A549 (cell line): ENCODE measurements around the gene ATXN7. TPM values are rescaled to one million over a fixed set of nuclear protein-coding genes. Genes with fewer than 3 reads are reported as not detected.
A peak's percentile ranks its signal among the peaks of the same experiment; 100 is the strongest.

Experiments used
- ATAC-seq, 2 experiments: fragments of 200-7000 bp in 1 of 2; fragments of >200 bp in 1 of 2; cut with Nextera tagmentation in 1 of 2; cut with Tn5 transposase in 1 of 2; 3 replicates each; pipeline versions ENCODE4 v1.8.0 to v1.9.1; 2018 to 2020; ENCODE audit warnings: mild to moderate bottlenecking in 1 of 2, moderate library complexity in 1 of 2
- CTCF ChIA-PET: fragments of 300-600 bp; sonication (Branson Sonifier 250); formaldehyde crosslinking; extraction: SDS; loops from one replicate; lab custom pipeline; 2021; ENCODE audit warnings: antibody characterized with exemption, inconsistent platforms; lab: Yijun Ruan, JAX
- POLR2A ChIA-PET: fragments of 350-600 bp; formaldehyde crosslinking; extraction: SDS; loops from one replicate; lab custom pipeline; 2021; ENCODE audit warnings: antibody characterized with exemption, inconsistent platforms; lab: Yijun Ruan, JAX
- DNase-seq, 2 experiments: peaks; one replicate each; pipeline versions ENCODE4 v3.0.0 to v3.0.0-alpha.2; 2011 to 2016; ENCODE audit warnings: low read depth in 1 of 2, low spot score in 1 of 2
- FAIRE-seq: peaks from 2 replicates; lab custom pipeline; 2011; peaks lifted over from hg19 to GRCh38; lab: Jason Lieb, UNC
- H3K27ac ChIP-seq, 2 experiments: fragments of >200 bp; sonication (Bioruptor Twin); formaldehyde crosslinking; 3 replicates each; pipeline ENCODE4 v1.5.1; 2016 to 2017
- H3K4me1 ChIP-seq: fragments of >200 bp; sonication (Bioruptor Twin); formaldehyde crosslinking; 3 replicates; pipeline ENCODE4 v1.6.1; 2016
- H3K4me2 ChIP-seq: fragments of >200 bp; sonication (Bioruptor Twin); formaldehyde crosslinking; 3 replicates; pipeline ENCODE4 v1.6.1; 2016
- H3K4me3 ChIP-seq: fragments of >200 bp; sonication (Bioruptor Twin); formaldehyde crosslinking; 3 replicates; pipeline ENCODE4 v1.5.1; 2016
- H3K9me3 ChIP-seq: fragments of >200 bp; sonication (Bioruptor Twin); formaldehyde crosslinking; 3 replicates; pipeline ENCODE4 v1.6.1; 2016
- CBX2 ChIP-seq: fragments of 200-600 bp; sonication (generic); IDR thresholded peaks from 2 replicates; pipeline ENCODE4 v1.6.1; 2016; ENCODE audit warnings: low read depth, mild to moderate bottlenecking, borderline replicate concordance
- CEBPB ChIP-seq, 2 experiments: fragments of >200 bp in 1 of 2; sonication (Bioruptor Twin) in 1 of 2; formaldehyde crosslinking in 1 of 2; IDR thresholded peaks; 2 replicates each; pipeline ENCODE4 v1.6.1; 2012 to 2016
- CHD2 ChIP-seq: fragments of 150-350 bp; IDR thresholded peaks from 2 replicates; pipeline ENCODE4 v1.6.1; 2014; ENCODE audit warnings: low read length; ENCODE audit not compliant: partially characterized antibody
- FOSL2 ChIP-seq, 2 experiments: fragments of 450-650 bp in 1 of 2; fragments of >200 bp in 1 of 2; sonication (Bioruptor Twin) in 1 of 2; formaldehyde crosslinking; IDR thresholded peaks; 2 replicates each; pipeline versions ENCODE4 v1.5.0 to v1.6.1; 2016 to 2020; ENCODE audit warnings: mild to moderate bottlenecking in 1 of 2, moderate library complexity in 1 of 2
- HOXA7 ChIP-seq: fragments of 250-450 bp; sonication (Bioruptor Pico); IDR thresholded peaks from 2 replicates; pipeline ENCODE4 v1.5.0; 2020; ENCODE audit warnings: mild to moderate bottlenecking, moderate library complexity
- HOXB13 ChIP-seq: fragments of 250-450 bp; sonication (Bioruptor Pico); IDR thresholded peaks from 2 replicates; pipeline ENCODE4 v1.5.0; 2020; ENCODE audit warnings: low read depth, mild to moderate bottlenecking, moderate library complexity
- JUN ChIP-seq, 2 experiments: fragments of >200 bp; sonication (Bioruptor Twin); formaldehyde crosslinking; IDR thresholded peaks; 2 replicates in 1 of 2; 3 replicates in 1 of 2; pipeline ENCODE4 v1.6.1; 2016 to 2017
- KDM1A ChIP-seq: fragments of 200-600 bp; sonication (generic); IDR thresholded peaks from 2 replicates; pipeline ENCODE4 v1.6.1; 2016; ENCODE audit warnings: low read depth, mild to moderate bottlenecking
- KDM5A ChIP-seq: fragments of 200-600 bp; sonication (generic); IDR thresholded peaks from 2 replicates; pipeline ENCODE4 v1.6.1; 2016; ENCODE audit warnings: antibody characterized with exemption, mild to moderate bottlenecking
- NFE2L2 ChIP-seq: fragments of 150-350 bp; conservative IDR thresholded peaks from 2 replicates; pipeline ENCODE4 v1.6.1; 2014; ENCODE audit warnings: low read length
- PHF8 ChIP-seq: fragments of 200-600 bp; sonication (generic); IDR thresholded peaks from 2 replicates; pipeline ENCODE4 v1.6.1; 2016; ENCODE audit warnings: low read depth, mild to moderate bottlenecking, antibody characterized with exemption, moderate library complexity, borderline replicate concordance
- POLR2A ChIP-seq: IDR thresholded peaks from 2 replicates; pipeline ENCODE4 v1.6.1; 2012; ENCODE audit warnings: mild to moderate bottlenecking, low read length
- POLR2AphosphoS2 ChIP-seq: conservative IDR thresholded peaks from 2 replicates; pipeline ENCODE4 v1.6.1; 2012; ENCODE audit warnings: low read length, improper control_type of control experiment, inconsistent platforms
- ZC3H11A ChIP-seq: fragments of 450-650 bp; IDR thresholded peaks from 2 replicates; pipeline ENCODE4 v1.6.1; 2014; ENCODE audit warnings: antibody characterized with exemption, mild to moderate bottlenecking
- WGBS: methylation state at CpG from one replicate; pipeline ENCODE4 v1.1.6; 2017; ENCODE audit errors: missing lambda C conversion rate; 5-methylcytosine and 5-hydroxymethylcytosine counted together
- polyA plus RNA-seq, 4 experiments: library from polyadenylated mRNA; depleted of rRNA in 3 of 4; stranded (reverse); fragments of >200 nt; fragmentation: RNase III in 1 of 4; extraction: RNeasy Plus Mini Kit Qiagen cat#74134 plus additional on column Dnase treatment in 1 of 4; gene quantifications; 2 replicates in 3 of 4; 3 replicates in 1 of 4; pipeline ENCODE4 v1.2.3, GENCODE V29; 2011 to 2017
- TF ChIP-seq, protein P1 (sequence below): fragments of 250-450 bp; sonication (Bioruptor Pico); IDR thresholded peaks from 2 replicates; pipeline ENCODE4 v1.5.0; 2020; ENCODE audit warnings: low read depth, mild to moderate bottlenecking, moderate library complexity

Gene ATXN7
- polyA plus RNA-seq, 2 of the 4 experiments (the other 2 are of a cell fraction) = 5.4 to 7.3 TPM

DNA sequence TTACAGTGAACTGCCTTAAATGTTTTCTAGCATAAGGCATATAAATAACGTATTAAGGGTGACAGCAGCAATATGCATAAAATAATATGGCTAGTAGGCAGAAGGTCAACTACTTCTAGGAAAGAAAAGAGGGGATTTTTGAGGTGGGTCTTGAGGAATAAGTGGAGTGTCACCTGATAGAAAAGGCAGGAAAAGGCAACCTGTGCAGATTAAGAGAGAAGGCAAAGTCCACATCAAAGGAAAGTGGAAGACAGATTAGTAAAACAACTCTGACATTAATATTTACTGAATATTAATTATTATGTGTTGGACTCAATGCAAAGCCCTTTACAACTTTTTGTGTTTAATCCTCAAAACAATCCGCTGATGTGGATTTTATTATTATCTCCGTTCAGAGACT is 2.9 kb upstream of the ATXN7 start (continued):
- TF ChIP-seq CBX2 = no peak
- TF ChIP-seq CHD2 = no peak

DNA sequence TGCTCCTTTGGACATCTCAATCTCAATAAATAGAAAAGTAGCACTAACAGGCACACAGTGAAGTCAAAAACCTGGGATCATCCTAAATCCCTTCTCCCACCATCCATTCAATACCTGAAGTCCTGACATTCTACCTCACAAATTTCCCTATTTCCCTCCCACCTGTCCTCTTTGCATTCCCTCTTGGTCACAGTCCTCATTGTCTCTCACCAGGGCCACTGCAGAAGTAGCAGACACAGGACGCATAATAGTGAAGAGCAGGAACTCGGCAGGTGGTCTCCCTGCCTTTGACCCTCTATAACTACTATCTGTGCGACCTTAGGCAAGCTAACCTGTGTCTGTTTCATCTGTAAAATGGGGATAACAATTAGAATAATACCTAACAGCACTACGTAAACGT is 2.4 kb upstream of the ATXN7 start:
- no peak for ATAC-seq
- WGBS = 87% methylated on average over 5 of the region's 5 CpGs
- no peak overlapping the region for H3K4me2 ChIP-seq
- ChIA-PET CTCF (no interaction called here), POLR2A (no interaction called here)
- H3K27ac ChIP-seq = no peak overlapping the region
- FAIRE-seq = no peak
- H3K4me1 ChIP-seq = peaks cover 19% of the 10 kb centered on the region; the same call in 1 of the 3 replicates
- DNase-seq = no peak
- no peak for TF ChIP-seq ZC3H11A
- no peak for TF ChIP-seq KDM5A
- TF ChIP-seq, all 56 proteins: peak for 0
- no peak overlapping the region for H3K4me3 ChIP-seq
- H3K9me3 ChIP-seq = no peaks in the 10 kb centered on the region

DNA sequence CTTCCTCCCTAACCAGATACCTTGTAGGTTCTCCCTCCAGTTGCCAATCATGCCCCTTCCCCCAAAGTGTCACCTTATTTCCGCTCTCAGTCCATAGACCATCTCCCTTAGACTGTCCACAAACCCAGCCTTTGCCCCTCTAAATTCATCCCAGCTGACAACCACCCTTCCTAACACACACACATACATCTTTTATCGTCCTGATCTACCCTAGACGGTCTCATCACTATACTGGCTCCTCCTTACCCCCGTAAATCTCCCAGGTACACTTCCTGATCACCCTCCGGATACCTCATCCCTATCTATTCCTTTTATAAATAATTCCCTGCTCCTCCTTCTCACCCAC is 890 bp upstream of the ATXN7 start:
- Histone ChIP-seq H3K4me2 (peak overlapping the region; percentile 92), H3K27ac (peak overlapping the region; percentile 100), H3K4me3 (peak overlapping the region; percentile 99), H3K4me1 (peaks cover 12% of the 10 kb centered on the region; the same call in 1 of the 3 replicates)
- 18% methylated on average over 5 of the region's 5 CpGs for WGBS
- ChIA-PET POLR2A (no interaction called here), CTCF (no interaction called here)
- DNase-seq (no peak), FAIRE-seq (no peak)
- no peak for TF ChIP-seq CEBPB (IDR thresholded peaks at IDR 0.05)
- no peak for TF ChIP-seq HOXA7 (CRISPR knock-in tag)
- no peak for TF ChIP-seq POLR2A
- no peak for TF ChIP-seq FOSL2 (IDR thresholded peaks at IDR 0.05)
- no peak for TF ChIP-seq FOSL2 (CRISPR knock-in tag; IDR thresholded peaks at IDR 0.05)
- TF ChIP-seq POLR2AphosphoS2 = no peak
- TF ChIP-seq NFE2L2 = no peak
- no peak for TF ChIP-seq ZC3H11A
- TF ChIP-seq KDM1A = no peak
- TF ChIP-seq, all 56 proteins: peak for 0
- no peaks in the 10 kb centered on the region for H3K9me3 ChIP-seq
- ATAC-seq = peak; percentile 19 to 44; a peak in 4 of 6 replicates

DNA sequence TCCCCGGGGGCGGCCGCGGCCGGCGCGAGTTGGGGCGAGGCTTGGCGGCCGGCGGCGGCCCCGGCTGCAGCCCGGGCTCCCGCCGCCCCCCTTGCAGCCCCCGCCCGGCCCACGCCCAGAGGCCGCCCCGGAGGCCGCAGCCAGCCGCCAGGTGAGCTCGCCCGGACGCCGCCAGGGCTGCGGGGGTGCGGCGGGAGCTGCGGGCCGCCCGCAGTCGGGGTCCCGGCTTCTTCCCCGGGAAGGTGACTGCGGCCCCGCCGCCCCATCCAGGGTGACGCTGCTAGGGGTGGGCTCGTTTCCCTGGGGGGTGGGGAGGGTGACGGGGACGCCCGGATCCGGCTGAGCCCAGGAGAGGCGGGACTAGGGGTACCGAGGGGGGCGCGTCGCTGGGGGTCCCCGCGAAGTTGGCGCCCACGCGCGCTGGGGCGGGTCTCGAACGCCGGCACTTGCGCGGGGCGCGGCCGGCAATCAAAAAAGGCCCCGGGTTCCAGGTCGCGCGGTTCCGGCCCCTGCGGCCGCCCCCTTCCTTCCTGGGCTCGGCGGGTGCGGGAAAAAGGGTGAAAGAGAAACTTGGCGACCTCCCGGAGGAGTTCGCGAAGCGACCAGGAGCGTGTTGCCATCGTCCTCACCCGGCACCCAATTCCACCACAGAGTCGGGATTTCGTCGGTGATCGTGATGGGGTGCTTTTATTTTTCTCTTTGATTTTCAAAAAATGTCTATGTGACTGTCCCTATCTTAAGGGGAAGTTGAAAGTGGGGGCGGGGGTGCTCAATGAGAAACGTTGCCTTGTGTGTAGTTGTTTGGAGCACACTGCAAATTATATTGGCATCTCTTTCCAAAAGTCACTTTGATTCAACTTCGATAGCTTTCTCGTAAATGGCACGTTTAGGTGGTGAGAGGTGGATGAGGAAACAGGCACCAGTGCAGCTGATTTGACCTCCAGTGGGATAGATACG is 619 bp downstream of the ATXN7 start:
- 4% methylated on average over 20 of the region's 93 CpGs for WGBS
- CTCF ChIA-PET = no interaction called here
- FAIRE-seq = no peak

DNA sequence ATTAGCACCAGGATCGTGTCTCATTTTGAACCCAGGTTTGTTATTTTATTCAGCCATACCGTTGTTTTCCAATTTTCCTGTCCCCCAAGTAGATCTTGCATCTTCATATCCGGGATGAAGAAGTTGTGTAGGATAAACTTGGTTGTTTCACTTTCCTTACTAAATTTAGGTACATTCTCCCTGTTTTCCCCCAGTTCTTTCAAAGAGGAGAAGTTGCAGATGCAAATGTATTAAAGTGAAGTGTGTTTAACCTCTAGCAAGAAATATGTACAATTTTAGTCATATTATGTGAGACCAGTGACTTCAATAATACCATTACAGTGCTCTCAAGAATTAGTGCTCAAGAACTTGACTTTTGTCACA is 1.3 kb downstream of the ATXN7 start:
- WGBS = 0% methylated on average over 3 of the region's 3 CpGs
- no peak for ATAC-seq
- Histone ChIP-seq H3K9me3 (no peaks in the 10 kb centered on the region), H3K27ac (peak overlapping the region; percentile 100), H3K4me1 (peaks cover 12% of the 10 kb centered on the region; the same call in 1 of the 3 replicates), H3K4me2 (peak overlapping the region; percentile 94), H3K4me3 (peak overlapping the region; percentile 99)
- TF ChIP-seq, protein P1, sequence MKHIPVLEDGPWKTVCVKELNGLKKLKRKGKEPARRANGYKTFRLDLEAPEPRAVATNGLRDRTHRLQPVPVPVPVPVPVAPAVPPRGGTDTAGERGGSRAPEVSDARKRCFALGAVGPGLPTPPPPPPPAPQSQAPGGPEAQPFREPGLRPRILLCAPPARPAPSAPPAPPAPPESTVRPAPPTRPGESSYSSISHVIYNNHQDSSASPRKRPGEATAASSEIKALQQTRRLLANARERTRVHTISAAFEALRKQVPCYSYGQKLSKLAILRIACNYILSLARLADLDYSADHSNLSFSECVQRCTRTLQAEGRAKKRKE (CRISPR knock-in tag) = no peak
- ChIA-PET POLR2A (no interaction called here), CTCF (no interaction called here)
- FAIRE-seq = no peak
- peak in 1 of 2 experiments; percentile 15 for DNase-seq

More for the DNA sequence above, 619 bp downstream of the ATXN7 start:
- Histone ChIP-seq H3K27ac (peak overlapping the region; percentile 100), H3K4me3 (peak overlapping the region; percentile 99), H3K4me2 (peak overlapping the region; percentile 94), H3K4me1 (peaks cover 12% of the 10 kb centered on the region; the same call in 1 of the 3 replicates), H3K9me3 (no peaks in the 10 kb centered on the region)
- DNase-seq = peak; percentile 13 to 25
- ATAC-seq = peak; percentile 66 to 74
- POLR2A ChIA-PET = interaction anchor here (0.7 kb wide), 1 partner anchor 231 kb away, joined by 3 read pairs; no protein-coding TSS in a partner anchor
- TF ChIP-seq HOXB13 (CRISPR knock-in tag) (no peak), PHF8 (peak; percentile 51; the same call in 1 of the 2 replicates), JUN (IDR thresholded peaks at IDR 0.05) (peak in 1 of 2 experiments; percentile 38; a peak in 1 of 5 replicates), POLR2A (peak; percentile 11; the same call in 1 of the 2 replicates)
